ENCODE measurements around the gene SLC4A11.
"Not testable (repeated sequence)": the region's sequence is repeated elsewhere in the genome, so short reads cannot be mapped to it uniquely, and the experiment has no call there.

The SLC4A11 gene

GRCh38 chr20:3199976-3200755 lies 38.8 kb downstream of the SLC4A11 start:
- no peak for FAIRE-seq

DNA sequence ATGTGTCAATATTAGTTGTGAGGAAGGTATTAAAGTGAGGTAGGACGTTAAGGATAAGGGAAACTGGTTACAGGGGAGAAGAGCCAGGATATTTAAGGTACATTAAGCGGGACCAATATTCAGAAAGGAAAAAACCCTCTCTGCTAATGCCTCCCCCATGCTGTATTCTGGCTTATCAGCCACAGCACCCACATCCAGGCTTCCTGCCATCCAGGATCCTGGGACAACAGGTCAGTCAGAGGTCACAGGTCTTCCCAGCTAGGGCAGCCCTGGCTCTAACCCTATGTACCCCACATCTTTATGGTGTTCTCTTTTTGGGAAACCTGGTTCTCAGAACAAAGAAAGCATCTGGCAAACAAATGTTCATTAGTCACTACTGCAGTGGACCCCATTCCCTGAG lies 39.8 kb downstream of the SLC4A11 start:
- no peak for FAIRE-seq

GRCh38 chr20:3195590-3196237 lies 43.3 kb downstream of the SLC4A11 start:
- no peak for FAIRE-seq

DNA sequence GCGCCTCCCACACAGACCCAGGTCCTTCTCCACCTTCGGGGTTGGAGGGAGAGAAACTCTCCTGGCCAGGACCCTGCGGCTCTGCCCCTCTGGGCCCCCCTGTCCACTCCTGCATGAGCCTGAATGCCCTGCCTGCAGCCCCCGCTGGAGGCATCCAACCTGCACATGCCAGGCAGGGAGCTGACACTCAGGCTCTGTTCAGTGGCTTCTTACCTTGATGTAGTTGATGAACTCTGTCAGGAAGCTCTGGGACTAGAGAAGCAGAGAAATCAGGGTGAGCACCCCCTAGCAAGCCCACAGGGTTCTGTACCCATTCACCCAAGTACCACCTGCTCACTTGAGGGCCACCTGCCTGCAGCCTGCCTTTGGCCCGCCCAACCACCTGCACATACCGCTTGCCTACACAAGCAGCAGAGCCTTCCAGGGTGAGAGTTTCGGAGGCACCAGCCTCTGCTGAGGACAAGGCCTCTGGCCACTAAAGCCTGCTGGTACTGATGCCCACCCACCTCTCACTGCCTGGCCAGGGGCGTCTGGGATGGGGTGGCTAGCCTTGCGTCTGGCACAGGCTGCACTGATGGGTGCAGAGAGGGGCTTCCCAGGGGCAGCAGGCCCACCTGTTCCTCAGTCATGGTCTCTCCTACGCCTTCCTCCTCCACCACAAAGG lies 44.2 kb downstream of the SLC4A11 start:
- FAIRE-seq: no peak

GRCh38 chr20:3193806-3194616 lies 45.0 kb downstream of the SLC4A11 start:
- FAIRE-seq: no peak

DNA sequence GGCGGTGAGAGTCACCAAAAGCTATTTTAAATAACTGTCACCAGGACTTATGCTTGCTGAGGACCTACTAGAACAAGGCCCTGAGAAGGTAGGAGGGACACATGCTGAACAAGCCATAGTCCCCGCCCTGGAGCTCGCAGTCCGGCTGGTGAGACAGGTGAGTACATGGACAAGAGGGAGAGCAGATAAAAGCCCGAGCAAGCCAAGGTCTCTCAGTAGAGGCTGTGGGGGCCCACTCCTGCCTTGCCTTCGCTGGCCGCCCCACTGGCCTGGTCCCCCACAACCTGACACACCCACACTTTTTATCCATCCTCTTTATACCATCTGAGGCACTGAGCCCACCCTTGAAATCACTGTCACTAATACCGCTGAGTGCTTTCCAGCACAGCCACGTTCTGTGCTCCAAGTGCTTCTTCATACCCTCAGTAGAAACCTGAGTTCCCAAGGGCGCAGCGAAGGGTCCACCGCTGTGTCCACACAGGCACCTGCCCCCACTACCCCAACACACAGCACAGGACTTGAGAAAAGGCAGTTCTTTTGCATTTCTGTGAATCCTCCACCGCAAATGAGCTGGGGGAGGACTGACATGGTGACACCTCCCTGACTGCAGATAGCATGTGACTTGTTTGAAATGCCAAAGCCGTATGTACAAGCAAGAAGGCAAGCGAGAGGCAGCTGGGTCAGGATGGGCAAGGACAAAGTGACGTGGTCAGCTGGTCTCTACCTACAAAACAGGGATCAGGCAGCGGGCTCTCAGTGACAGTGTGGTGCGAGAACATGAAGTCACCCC lies 46.6 kb downstream of the SLC4A11 start:
- FAIRE-seq: no peak

- no peak for FAIRE-seq
Observed at GRCh38 chr20:3190681-3191111, 48.3 kb downstream of the SLC4A11 start.

DNA sequence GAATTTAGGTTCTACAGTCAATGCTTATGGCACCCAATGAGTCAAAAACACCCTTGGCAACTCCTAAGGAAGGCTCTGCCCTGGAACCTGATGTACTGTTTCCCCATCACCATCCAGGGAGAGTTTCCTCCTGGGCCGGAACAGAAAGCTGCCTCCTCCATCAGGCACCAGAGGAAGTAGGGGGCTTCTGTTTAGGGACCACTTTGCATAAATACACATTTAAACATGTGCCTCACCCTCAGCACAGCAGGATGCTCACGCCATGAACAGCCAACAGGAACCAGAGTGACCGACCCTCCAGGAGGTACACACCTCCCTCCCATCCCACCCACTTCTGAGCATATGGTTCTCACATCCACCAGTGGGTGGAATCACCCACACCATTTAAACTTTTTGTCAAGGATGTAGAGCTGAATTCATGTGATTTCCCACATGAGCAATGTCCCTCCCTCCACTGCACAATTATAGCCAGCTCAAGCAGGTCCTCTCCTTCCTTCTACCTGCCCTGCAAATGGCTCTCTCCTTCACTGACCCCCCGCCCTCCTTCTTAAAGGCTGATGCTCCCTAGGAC lies 49.3 kb downstream of the SLC4A11 start:
- no peak for FAIRE-seq

DNA sequence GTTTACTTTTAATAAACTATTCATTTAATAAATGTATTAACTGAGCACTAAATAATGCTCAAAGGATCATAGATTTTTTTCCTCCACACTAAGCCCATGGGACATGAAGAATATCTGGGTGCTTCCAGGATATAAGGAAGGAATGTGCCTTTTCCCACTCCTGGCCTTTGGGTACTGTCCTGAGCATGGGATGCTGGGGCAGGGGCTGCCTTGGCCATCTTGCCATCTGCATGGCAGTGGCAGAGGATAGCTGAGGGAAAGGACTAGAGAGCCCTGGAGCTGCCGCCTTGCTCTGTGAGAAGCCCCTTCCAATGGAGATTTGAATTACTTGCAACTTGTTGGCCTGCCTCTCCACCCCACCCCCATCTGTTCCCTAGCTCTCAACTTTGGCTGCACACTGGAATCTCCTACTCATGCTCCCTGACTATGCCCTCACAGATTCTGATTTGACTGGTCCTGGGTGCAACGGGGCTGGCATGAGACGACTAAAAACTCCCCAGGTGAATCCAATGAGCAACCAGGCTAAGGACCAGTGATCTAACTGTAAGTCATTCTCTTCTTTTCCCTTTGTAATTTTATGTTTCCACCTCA lies 50.1 kb downstream of the SLC4A11 start:
- no peak for FAIRE-seq

GRCh38 chr20:3187861-3188260 lies 51.1 kb downstream of the SLC4A11 start:
- not testable (repeated sequence) for FAIRE-seq

- no peak for FAIRE-seq
Observed at GRCh38 chr20:3183896-3184612, 54.9 kb downstream of the SLC4A11 start.

DNA sequence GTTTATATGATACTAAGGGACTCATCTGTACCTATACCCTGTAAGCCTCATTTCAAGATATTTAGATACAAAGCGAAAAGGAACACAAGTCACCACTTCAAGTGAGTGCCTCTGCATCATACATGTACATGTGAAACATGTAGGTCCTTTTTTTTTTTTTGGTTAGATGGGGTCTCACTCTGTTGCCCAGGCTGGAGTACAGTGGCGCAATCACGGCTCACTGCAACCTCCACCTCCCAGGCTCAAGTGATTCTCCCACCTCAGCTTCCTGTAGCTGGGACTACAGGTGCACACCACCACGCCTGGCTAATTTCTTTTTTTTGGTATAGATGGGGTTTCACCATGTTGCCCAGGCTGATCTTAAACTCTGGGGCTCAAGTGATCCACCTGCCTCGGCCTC lies 56.6 kb downstream of the SLC4A11 start:
- FAIRE-seq: not testable (repeated sequence)

DNA sequence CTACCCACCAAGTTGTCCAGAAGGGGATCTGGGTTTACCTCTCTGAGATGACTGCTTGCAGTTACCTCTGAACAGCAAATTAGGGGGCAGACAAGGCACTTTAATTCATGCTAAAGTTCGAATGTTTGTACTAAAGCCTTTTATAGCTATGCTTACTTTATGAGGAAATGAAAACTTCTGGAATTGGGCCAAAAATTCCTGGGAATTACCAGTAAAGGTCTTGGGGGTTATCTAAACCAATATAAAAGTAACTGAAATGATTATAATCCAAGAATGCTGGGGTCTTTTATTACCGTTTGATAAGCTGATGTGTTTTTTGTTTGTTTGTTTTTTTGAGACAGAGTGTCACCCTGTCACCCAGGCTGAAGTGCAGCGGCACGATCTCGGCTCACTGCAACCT lies 57.7 kb downstream of the SLC4A11 start:
- no peak for FAIRE-seq

- no peak for FAIRE-seq
Observed at GRCh38 chr20:3180319-3180718, 58.7 kb downstream of the SLC4A11 start.

DNA sequence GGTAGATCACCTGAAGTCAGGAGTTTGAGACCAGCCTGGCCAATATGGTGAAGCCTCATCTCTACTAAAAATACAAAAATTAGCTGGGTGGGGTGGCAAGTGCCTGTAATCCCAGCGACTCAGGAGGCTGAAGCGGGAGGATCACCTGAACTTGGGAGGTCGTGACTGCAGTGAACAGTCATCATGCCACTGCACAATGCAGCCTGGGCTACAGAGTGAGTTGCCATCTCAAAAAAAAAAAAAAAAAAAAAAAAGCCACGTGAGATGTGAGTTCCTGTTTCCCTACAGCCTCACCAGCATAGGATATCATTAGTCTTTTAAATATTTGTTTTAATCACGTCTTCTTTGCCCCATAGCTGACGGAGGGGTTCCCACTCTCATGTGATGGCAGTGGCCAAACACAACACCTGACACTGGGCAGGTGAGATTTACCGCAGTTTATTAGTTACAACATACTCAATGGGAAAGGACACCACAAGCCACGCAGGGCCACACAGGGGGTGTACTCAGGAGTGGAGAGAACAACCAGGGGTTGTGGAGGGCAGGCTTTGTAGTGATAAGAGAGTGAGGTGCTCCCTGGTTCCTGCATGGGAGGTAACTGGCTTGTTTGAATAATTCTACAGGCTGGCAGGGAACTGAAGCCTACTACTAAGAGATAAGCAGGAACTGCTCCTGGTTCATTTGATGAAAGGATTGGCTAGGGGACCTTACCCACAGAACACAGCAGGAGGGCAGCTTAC lies 61.1 kb downstream of the SLC4A11 start:
- no peak for FAIRE-seq
